Measurements from ENCODE around the gene PIGK.

PIGK gene

DNA sequence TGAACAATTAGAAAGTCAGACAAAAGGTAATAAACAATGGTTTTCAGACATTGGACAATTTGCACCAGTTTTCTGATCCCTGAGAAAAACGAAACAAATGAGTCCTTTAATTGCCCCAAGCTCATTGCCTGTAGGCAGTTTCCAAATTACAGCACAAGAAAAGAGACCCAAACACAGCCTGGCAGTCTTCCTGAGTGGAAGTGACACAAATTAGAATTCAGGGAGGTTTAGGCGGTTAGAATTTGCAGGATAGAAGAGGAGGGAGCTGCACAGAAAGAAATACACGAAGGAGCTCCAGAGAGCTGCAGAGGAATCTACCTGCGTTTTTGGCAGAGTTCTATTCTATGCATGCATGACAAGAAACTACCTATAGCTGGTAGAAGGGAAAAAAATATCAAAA is 115.7 kb downstream of the PIGK start:
- Histone ChIP-seq H3K4me1 (ENCODE audit: control insufficient read depth, insufficient read depth, low read length, poor library complexity, severe bottlenecking) (no peaks in the 10 kb centered on the region), H3K4me3 (ENCODE audit: extremely low read depth, insufficient read depth, low read length, poor library complexity, severe bottlenecking) (no peak overlapping the region), H3K27ac (ENCODE audit: low read depth, low read length, severe bottlenecking) (no peak overlapping the region), H3K36me3 (ENCODE audit: control insufficient read depth, insufficient read depth, low read length) (no peaks in the 10 kb centered on the region), H3K9me3 (ENCODE audit: control insufficient read depth, low read length) (no peaks in the 10 kb centered on the region)
- 76 to 100% methylated on average over 2 to 3 of the region's 4 CpGs for WGBS, 2 experiments (ENCODE audit: insufficient coverage in 2 of 2)

DNA sequence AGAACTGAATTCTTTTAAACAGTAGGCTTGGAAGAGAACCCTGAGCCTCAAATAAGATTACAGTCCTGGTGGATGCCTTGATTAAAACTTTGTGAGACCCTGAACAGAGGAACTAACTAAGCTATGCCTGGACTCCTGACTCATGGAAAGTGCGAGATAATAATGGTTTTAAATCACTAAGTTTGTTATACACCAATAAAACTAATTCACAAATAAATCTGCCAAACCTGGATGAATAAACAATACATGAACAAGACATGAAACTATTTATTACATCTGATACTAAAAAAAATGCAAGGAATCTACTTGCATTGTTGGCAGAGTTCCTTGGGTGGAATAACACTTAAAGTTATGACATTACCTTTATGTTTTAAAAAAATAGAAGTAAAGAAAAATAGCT is 118.4 kb downstream of the PIGK start:
- no peaks in the 10 kb centered on the region for H3K36me3 ChIP-seq (ENCODE audit: control insufficient read depth, insufficient read depth, low read length)
- H3K9me3 ChIP-seq (ENCODE audit: control insufficient read depth, low read length): no peaks in the 10 kb centered on the region
- no peak overlapping the region for H3K27ac ChIP-seq (ENCODE audit: low read depth, low read length, severe bottlenecking)
- no peaks in the 10 kb centered on the region for H3K4me1 ChIP-seq (ENCODE audit: control insufficient read depth, insufficient read depth, low read length, poor library complexity, severe bottlenecking)
- H3K4me3 ChIP-seq (ENCODE audit: extremely low read depth, insufficient read depth, low read length, poor library complexity, severe bottlenecking): no peak overlapping the region
- no CpG with 5 or more reads among the region's 1 CpG for WGBS, 2 experiments (ENCODE audit: insufficient coverage in 2 of 2)

DNA sequence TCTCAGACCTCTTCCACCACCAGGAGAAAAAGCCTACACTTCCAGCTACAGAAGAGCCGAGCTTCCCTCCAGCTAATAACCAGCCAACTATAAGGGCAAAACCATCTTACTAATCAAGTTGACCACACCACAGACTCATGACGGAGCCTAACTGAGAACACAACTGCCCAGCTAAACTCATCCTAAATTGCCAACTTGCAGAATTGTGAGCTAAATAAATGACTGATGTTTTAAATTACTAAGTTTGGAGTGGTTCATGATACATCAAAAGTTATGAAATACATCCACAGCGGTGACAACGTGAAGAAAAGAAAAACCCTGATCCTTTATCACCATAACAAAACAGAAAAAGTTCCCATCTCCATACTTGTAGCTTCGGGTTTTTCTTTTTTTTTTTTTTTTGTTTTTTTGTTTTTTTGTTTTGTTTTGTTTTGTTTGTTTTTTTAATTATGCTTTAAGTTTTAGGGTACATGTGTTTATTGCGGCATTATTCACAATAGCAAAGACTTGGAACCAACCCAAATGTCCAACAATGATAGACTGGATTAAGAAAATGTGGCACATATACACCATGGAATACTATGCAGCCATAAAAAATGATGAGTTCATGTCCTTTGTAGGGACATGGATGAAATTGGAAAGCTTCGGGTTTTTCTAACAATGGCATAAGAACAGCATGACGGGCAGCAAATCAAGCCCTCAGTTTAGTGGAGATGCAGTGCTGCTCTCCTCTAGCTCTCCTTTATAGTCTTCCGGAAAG is 122.6 kb downstream of the PIGK start:
- 84 to 86% methylated on average over 3 of the region's 9 CpGs for WGBS, 2 experiments (ENCODE audit: insufficient coverage in 2 of 2)
- no peak overlapping the region for H3K4me3 ChIP-seq (ENCODE audit: extremely low read depth, insufficient read depth, low read length, poor library complexity, severe bottlenecking)
- no peaks in the 10 kb centered on the region for H3K4me1 ChIP-seq (ENCODE audit: control insufficient read depth, insufficient read depth, low read length, poor library complexity, severe bottlenecking)
- H3K27ac ChIP-seq (ENCODE audit: low read depth, low read length, severe bottlenecking): no peak overlapping the region
- no peaks in the 10 kb centered on the region for H3K9me3 ChIP-seq (ENCODE audit: control insufficient read depth, low read length)
- no peaks in the 10 kb centered on the region for H3K36me3 ChIP-seq (ENCODE audit: control insufficient read depth, insufficient read depth, low read length)

DNA sequence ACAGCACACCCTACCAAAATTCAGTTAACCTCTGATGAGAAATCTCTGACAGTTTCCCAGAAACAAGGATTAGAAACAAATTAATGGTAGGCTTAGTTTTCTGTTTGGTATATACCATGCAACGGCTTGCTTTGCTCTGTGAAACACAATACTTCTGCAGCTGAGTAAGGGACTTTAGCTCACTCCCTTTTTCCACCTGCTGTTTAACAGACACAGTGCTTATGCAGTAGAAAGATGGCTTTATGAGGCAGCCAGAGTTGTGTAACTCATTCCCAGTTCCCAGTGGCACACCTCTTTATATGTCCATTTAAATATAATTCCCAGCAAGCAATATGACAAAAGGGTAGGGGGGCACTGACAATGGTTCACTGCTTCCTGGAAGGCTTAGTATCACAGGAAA is 124.0 kb downstream of the PIGK start:
- WGBS, 2 experiments (ENCODE audit: insufficient coverage in 2 of 2): 60% methylated on average over 1 of the region's 1 CpG; no CpG with 5 or more reads in 1 of the 2 experiments
- Histone ChIP-seq H3K9me3 (ENCODE audit: control insufficient read depth, low read length) (no peaks in the 10 kb centered on the region), H3K4me3 (ENCODE audit: extremely low read depth, insufficient read depth, low read length, poor library complexity, severe bottlenecking) (no peak overlapping the region), H3K27ac (ENCODE audit: low read depth, low read length, severe bottlenecking) (no peak overlapping the region), H3K36me3 (ENCODE audit: control insufficient read depth, insufficient read depth, low read length) (no peaks in the 10 kb centered on the region), H3K4me1 (ENCODE audit: control insufficient read depth, insufficient read depth, low read length, poor library complexity, severe bottlenecking) (no peaks in the 10 kb centered on the region)

DNA sequence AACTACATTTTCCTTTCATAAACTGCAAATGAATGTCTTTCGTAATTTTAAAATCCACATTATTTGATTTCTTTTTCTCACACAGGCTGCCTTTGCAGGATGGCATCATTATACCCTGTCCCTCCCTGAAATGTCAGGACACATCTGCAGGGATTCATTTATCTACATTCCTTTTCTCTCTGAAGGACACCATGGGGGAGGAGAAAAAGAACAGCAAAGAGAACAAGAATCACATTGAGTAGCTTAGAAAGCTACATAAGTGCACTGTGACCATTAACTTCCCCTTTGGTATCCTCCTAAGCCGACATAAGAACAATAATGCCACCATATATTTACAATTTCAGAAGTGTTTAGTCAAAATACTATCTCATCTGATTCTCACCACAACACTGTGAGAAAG is 129.5 kb downstream of the PIGK start:
- Histone ChIP-seq H3K9me3 (ENCODE audit: control insufficient read depth, low read length) (no peaks in the 10 kb centered on the region), H3K4me3 (ENCODE audit: extremely low read depth, insufficient read depth, low read length, poor library complexity, severe bottlenecking) (no peak overlapping the region), H3K4me1 (ENCODE audit: control insufficient read depth, insufficient read depth, low read length, poor library complexity, severe bottlenecking) (no peaks in the 10 kb centered on the region), H3K27ac (ENCODE audit: low read depth, low read length, severe bottlenecking) (no peak overlapping the region), H3K36me3 (ENCODE audit: control insufficient read depth, insufficient read depth, low read length) (no peaks in the 10 kb centered on the region)
- 83 to 94% methylated on average over 2 of the region's 2 CpGs for WGBS, 2 experiments (ENCODE audit: insufficient coverage in 2 of 2)

DNA sequence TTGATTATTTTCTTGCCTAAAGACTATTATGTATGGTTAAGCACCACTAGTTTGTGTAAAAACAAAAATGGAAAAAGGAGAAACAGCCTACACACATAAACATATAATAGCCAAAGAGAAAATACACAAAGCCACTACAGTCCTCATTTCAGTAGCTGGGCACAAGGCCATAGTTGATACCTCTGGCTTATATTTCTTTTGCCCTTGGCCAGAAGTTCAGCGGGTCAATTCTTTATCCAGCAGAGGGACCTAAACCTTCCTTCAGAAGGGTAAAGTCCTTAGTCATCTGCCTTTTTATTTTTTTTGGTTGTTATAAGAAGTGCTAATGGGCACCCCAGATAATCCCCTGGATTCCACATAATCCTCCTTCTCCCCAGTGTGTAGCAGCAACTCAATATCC is 134.1 kb downstream of the PIGK start:
- no peaks in the 10 kb centered on the region for H3K36me3 ChIP-seq (ENCODE audit: control insufficient read depth, insufficient read depth, low read length)
- H3K4me3 ChIP-seq (ENCODE audit: extremely low read depth, insufficient read depth, low read length, poor library complexity, severe bottlenecking): no peak overlapping the region
- no peaks in the 10 kb centered on the region for H3K4me1 ChIP-seq (ENCODE audit: control insufficient read depth, insufficient read depth, low read length, poor library complexity, severe bottlenecking)
- no peaks in the 10 kb centered on the region for H3K9me3 ChIP-seq (ENCODE audit: control insufficient read depth, low read length)
- WGBS, 2 experiments (ENCODE audit: insufficient coverage in 2 of 2): 100% methylated on average over 1 of the region's 1 CpG; no CpG with 5 or more reads in 1 of the 2 experiments
- no peak overlapping the region for H3K27ac ChIP-seq (ENCODE audit: low read depth, low read length, severe bottlenecking)

DNA sequence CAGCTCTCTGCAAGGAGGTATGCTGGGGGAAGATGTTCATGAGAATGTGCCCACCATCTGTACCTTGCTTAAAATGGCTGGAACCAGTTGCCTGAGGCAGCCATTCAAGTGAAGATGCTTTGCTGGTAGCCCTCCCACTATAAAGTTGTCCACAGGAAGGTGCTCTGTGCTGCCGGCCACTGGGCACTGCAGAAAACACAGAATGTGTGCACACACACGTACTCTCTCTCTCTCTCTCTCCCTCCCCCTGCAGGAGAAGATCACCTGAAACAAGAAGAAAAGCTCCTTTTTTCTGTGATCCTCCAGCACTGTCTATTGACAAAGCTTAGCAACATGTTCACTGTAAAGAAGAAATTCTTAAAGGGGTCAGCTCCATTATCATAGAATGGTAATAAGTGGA is 134.8 kb downstream of the PIGK start:
- Histone ChIP-seq H3K27ac (ENCODE audit: low read depth, low read length, severe bottlenecking) (no peak overlapping the region), H3K36me3 (ENCODE audit: control insufficient read depth, insufficient read depth, low read length) (no peaks in the 10 kb centered on the region), H3K4me3 (ENCODE audit: extremely low read depth, insufficient read depth, low read length, poor library complexity, severe bottlenecking) (no peak overlapping the region), H3K4me1 (ENCODE audit: control insufficient read depth, insufficient read depth, low read length, poor library complexity, severe bottlenecking) (no peaks in the 10 kb centered on the region), H3K9me3 (ENCODE audit: control insufficient read depth, low read length) (no peaks in the 10 kb centered on the region)
- WGBS, 2 experiments (ENCODE audit: insufficient coverage in 2 of 2): 67% methylated on average over 1 of the region's 2 CpGs; no CpG with 5 or more reads in 1 of the 2 experiments

DNA sequence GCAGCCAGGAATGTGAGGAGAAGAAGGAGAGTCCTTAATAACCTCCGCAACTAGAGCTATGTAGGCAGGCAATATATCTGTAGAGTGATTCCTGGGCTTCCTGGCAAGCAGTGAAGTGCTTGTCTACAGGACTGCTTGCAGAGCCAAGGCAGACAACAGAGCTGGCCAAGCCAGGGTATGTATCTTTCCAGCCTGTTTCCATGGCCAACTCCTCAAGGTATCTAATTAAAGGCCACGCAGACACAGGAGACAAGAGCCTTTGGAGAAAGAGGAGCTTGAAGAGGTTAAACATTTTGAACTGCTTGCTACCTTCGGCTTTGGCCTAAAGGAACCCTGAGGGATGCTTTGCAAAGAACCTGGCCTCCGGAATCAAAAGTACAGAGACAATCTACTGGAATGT is 137.4 kb downstream of the PIGK start:
- Histone ChIP-seq H3K9me3 (ENCODE audit: control insufficient read depth, low read length) (no peaks in the 10 kb centered on the region), H3K36me3 (ENCODE audit: control insufficient read depth, insufficient read depth, low read length) (no peaks in the 10 kb centered on the region), H3K4me1 (ENCODE audit: control insufficient read depth, insufficient read depth, low read length, poor library complexity, severe bottlenecking) (no peaks in the 10 kb centered on the region), H3K27ac (ENCODE audit: low read depth, low read length, severe bottlenecking) (no peak overlapping the region), H3K4me3 (ENCODE audit: extremely low read depth, insufficient read depth, low read length, poor library complexity, severe bottlenecking) (no peak overlapping the region)
- 79 to 88% methylated on average over 3 to 4 of the region's 4 CpGs for WGBS, 2 experiments (ENCODE audit: insufficient coverage in 2 of 2)

DNA sequence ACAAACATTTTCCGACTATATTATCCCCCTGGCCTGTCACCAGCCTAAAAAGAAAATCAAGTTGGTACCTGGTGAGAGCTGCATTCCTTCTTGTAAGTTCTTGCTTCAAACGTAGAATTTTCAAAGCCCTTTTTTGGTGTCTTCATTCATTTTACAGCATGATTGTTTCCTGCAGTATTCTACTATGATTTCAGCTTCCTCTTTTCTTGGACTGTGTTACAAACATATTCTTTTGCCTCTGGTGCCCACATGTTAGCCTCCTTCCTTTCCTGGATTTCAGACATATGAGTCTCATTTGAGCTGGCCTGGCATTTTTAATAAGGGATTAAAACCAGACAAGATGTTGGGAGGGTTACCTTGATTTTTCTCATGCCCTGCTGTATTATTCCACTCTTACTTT is 142.5 kb downstream of the PIGK start:
- H3K4me3 ChIP-seq (ENCODE audit: extremely low read depth, insufficient read depth, low read length, poor library complexity, severe bottlenecking): no peak overlapping the region
- no peak overlapping the region for H3K27ac ChIP-seq (ENCODE audit: low read depth, low read length, severe bottlenecking)
- H3K36me3 ChIP-seq (ENCODE audit: control insufficient read depth, insufficient read depth, low read length): no peaks in the 10 kb centered on the region
- WGBS, 2 experiments (ENCODE audit: insufficient coverage in 2 of 2): 78 to 86% methylated on average over 1 to 2 of the region's 2 CpGs
- H3K4me1 ChIP-seq (ENCODE audit: control insufficient read depth, insufficient read depth, low read length, poor library complexity, severe bottlenecking): no peaks in the 10 kb centered on the region
- no peaks in the 10 kb centered on the region for H3K9me3 ChIP-seq (ENCODE audit: control insufficient read depth, low read length)

DNA sequence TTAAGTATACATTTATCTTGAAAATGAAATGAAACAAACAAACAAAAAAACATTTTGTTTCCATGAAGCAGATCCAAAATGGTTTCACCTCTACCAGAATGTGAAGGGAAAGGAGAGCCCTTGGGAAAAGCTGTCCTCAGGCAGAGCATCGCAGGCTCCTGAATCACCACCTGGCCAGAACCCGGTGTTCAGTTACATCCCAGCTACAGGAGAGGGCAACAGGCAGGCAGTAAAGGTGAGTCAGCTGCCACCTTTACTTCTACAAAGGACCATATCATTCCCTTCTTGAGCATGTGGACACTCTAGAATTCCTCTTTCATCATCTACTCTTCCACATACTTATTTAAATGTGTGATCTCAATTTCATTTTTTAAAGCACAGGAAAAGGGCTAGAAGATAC is 151.2 kb downstream of the PIGK start:
- H3K9me3 ChIP-seq (ENCODE audit: control insufficient read depth, low read length): no peaks in the 10 kb centered on the region
- 100% methylated on average over 2 of the region's 2 CpGs; no CpG with 5 or more reads in 1 of the 2 experiments for WGBS, 2 experiments (ENCODE audit: insufficient coverage in 2 of 2)
- no peaks in the 10 kb centered on the region for H3K36me3 ChIP-seq (ENCODE audit: control insufficient read depth, insufficient read depth, low read length)
- no peak overlapping the region for H3K27ac ChIP-seq (ENCODE audit: low read depth, low read length, severe bottlenecking)
- H3K4me3 ChIP-seq (ENCODE audit: extremely low read depth, insufficient read depth, low read length, poor library complexity, severe bottlenecking): no peak overlapping the region
- no peaks in the 10 kb centered on the region for H3K4me1 ChIP-seq (ENCODE audit: control insufficient read depth, insufficient read depth, low read length, poor library complexity, severe bottlenecking)

DNA sequence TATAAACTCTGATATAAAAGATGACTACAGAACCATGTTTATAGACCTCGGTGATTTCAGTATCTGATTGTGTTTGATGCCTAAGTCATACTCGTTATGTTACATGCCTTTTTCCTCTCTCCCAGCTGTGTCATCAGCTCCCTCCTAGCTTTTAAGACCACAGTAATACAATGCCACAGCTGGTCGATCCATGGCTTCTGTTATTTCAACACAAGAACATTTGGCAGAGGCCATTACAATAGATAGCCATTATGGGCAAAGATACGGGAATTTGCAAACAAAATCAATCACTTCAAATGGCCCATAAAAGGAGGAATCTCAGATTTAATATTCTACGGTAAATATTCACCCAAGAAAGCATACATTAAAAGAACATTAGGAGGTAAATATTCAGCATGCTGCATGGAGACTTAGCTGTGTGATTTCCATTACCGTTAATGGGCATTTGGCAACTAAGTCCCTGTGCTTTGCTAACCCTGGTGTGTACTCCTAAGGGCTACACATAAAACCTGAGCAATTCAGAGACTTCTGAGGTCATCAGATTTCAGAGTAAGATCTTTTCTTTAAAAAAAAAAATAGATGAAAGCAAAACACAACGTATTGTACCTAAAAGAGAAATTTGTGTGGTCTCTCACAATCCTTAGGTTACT is 153.4 kb downstream of the PIGK start:
- Histone ChIP-seq H3K36me3 (ENCODE audit: control insufficient read depth, insufficient read depth, low read length) (no peaks in the 10 kb centered on the region), H3K4me3 (ENCODE audit: extremely low read depth, insufficient read depth, low read length, poor library complexity, severe bottlenecking) (no peak overlapping the region), H3K9me3 (ENCODE audit: control insufficient read depth, low read length) (no peaks in the 10 kb centered on the region), H3K4me1 (ENCODE audit: control insufficient read depth, insufficient read depth, low read length, poor library complexity, severe bottlenecking) (no peaks in the 10 kb centered on the region), H3K27ac (ENCODE audit: low read depth, low read length, severe bottlenecking) (no peak overlapping the region)
- 91 to 94% methylated on average over 3 to 4 of the region's 7 CpGs for WGBS, 2 experiments (ENCODE audit: insufficient coverage in 2 of 2)
